ENCODE results near the gene RAI14.
A peak's percentile ranks its signal among the peaks of the same experiment; 100 is the strongest.

The RAI14 gene

GRCh38 chr5:34843497-34843896 lies 187.4 kb downstream of the RAI14 start:
- no peak overlapping the region for H3K4ac ChIP-seq (ENCODE audit: low read depth in 1 of 2, low read length in 2 of 2)
- H2BK5ac ChIP-seq (ENCODE audit: low read depth, low read length, poor library complexity, severe bottlenecking), result no peak overlapping the region
- no peak overlapping the region for H3K23ac ChIP-seq (ENCODE audit: low read length in 2 of 2)
- H2BK120ac ChIP-seq (ENCODE audit: low read depth, low read length), result no peak overlapping the region
- no peaks in the 10 kb centered on the region for H3K79me1 ChIP-seq (replicated peaks; ENCODE audit: low read length, poor library complexity, severe bottlenecking)
- no peak overlapping the region for H4K91ac ChIP-seq (ENCODE audit: low read length)
- H3K27me3 ChIP-seq (ENCODE audit: control insufficient read depth in 1 of 2, insufficient read depth in 1 of 2, low read length in 2 of 2), result no peaks in the 10 kb centered on the region
- no peak overlapping the region for H3K4me3 ChIP-seq (ENCODE audit: insufficient read depth in 1 of 2, low read depth in 1 of 2, low read length in 2 of 2)
- H2BK12ac ChIP-seq (ENCODE audit: low read length in 2 of 2), result no peak overlapping the region
- H3K18ac ChIP-seq (ENCODE audit: low read depth in 1 of 2, low read length in 2 of 2), result no peak overlapping the region
- no peak overlapping the region for H2AK5ac ChIP-seq (ENCODE audit: low read length, severe bottlenecking)
- no peak overlapping the region for H3K27ac ChIP-seq (ENCODE audit: low read length, poor library complexity, severe bottlenecking)
- no peak overlapping the region for H3K14ac ChIP-seq (ENCODE audit: low read length in 2 of 2)
- no peaks in the 10 kb centered on the region for H3K36me3 ChIP-seq (ENCODE audit: control insufficient read depth in 1 of 2, insufficient read depth in 2 of 2, low read depth in 1 of 2, low read length in 2 of 2)
- no peak overlapping the region for H2BK15ac ChIP-seq (ENCODE audit: low read depth, poor library complexity, severe bottlenecking)
- peaks cover 3% of the 10 kb centered on the region for H3K4me1 ChIP-seq (ENCODE audit: control insufficient read depth, insufficient read depth, low read depth, low read length)
- no peak overlapping the region for H3K9ac ChIP-seq (ENCODE audit: low read length)
- no peak overlapping the region for H2AFZ ChIP-seq (ENCODE audit: low read depth, low read length)
- H3K4me2 ChIP-seq (ENCODE audit: low read length, poor library complexity, severe bottlenecking), result no peak overlapping the region
- no peaks in the 10 kb centered on the region for H3K9me3 ChIP-seq (ENCODE audit: control insufficient read depth, low read length)
- WGBS, result 98% methylated on average over 1 of the region's 2 CpGs
- no peak overlapping the region for H4K8ac ChIP-seq (ENCODE audit: low read length)
- DNase-seq, result no peak

- Histone ChIP-seq H3K9ac (ENCODE audit: low read length) (no peak overlapping the region), H2BK5ac (ENCODE audit: low read depth, low read length, poor library complexity, severe bottlenecking) (no peak overlapping the region), H3K27me3 (ENCODE audit: control insufficient read depth in 1 of 2, insufficient read depth in 1 of 2, low read length in 2 of 2) (no peaks in the 10 kb centered on the region), H2BK120ac (ENCODE audit: low read depth, low read length) (no peak overlapping the region), H2AFZ (ENCODE audit: low read depth, low read length) (no peak overlapping the region), H3K23ac (ENCODE audit: low read length in 2 of 2) (no peak overlapping the region), H3K4me2 (ENCODE audit: low read length, poor library complexity, severe bottlenecking) (no peak overlapping the region), H2AK5ac (ENCODE audit: low read length, severe bottlenecking) (no peak overlapping the region), H2BK15ac (ENCODE audit: low read depth, poor library complexity, severe bottlenecking) (no peak overlapping the region), H4K91ac (ENCODE audit: low read length) (no peak overlapping the region), H3K27ac (ENCODE audit: low read length, poor library complexity, severe bottlenecking) (no peak overlapping the region), H3K36me3 (ENCODE audit: control insufficient read depth in 1 of 2, insufficient read depth in 2 of 2, low read depth in 1 of 2, low read length in 2 of 2) (no peaks in the 10 kb centered on the region), H3K4me1 (ENCODE audit: control insufficient read depth, insufficient read depth, low read depth, low read length) (no peaks in the 10 kb centered on the region), H3K9me3 (ENCODE audit: control insufficient read depth, low read length) (no peaks in the 10 kb centered on the region), H4K8ac (ENCODE audit: low read length) (no peak overlapping the region), H3K4me3 (ENCODE audit: insufficient read depth in 1 of 2, low read depth in 1 of 2, low read length in 2 of 2) (no peak overlapping the region), H3K18ac (ENCODE audit: low read depth in 1 of 2, low read length in 2 of 2) (no peak overlapping the region), H3K14ac (ENCODE audit: low read length in 2 of 2) (no peak overlapping the region), H3K79me1 (replicated peaks; ENCODE audit: low read length, poor library complexity, severe bottlenecking) (no peaks in the 10 kb centered on the region), H3K4ac (ENCODE audit: low read depth in 1 of 2, low read length in 2 of 2) (no peak overlapping the region), H2BK12ac (ENCODE audit: low read length in 2 of 2) (no peak overlapping the region)
- 100% methylated on average over 1 of the region's 3 CpGs for WGBS
- DNase-seq, result no peak
These were observed 188.0 kb downstream of the RAI14 start for GRCh38 chr5:34844106-34844505.

- Histone ChIP-seq H3K4me3 (ENCODE audit: insufficient read depth in 1 of 2, low read depth in 1 of 2, low read length in 2 of 2) (no peak overlapping the region), H2BK5ac (ENCODE audit: low read depth, low read length, poor library complexity, severe bottlenecking) (no peak overlapping the region), H3K27ac (ENCODE audit: low read length, poor library complexity, severe bottlenecking) (peak overlapping the region; percentile 8), H2BK12ac (ENCODE audit: low read length in 2 of 2) (no peak overlapping the region), H3K27me3 (ENCODE audit: control insufficient read depth in 1 of 2, insufficient read depth in 1 of 2, low read length in 2 of 2) (no peaks in the 10 kb centered on the region), H3K9me3 (ENCODE audit: control insufficient read depth, low read length) (no peaks in the 10 kb centered on the region), H2BK15ac (ENCODE audit: low read depth, poor library complexity, severe bottlenecking) (no peak overlapping the region), H3K4me2 (ENCODE audit: low read length, poor library complexity, severe bottlenecking) (no peak overlapping the region), H2AK5ac (ENCODE audit: low read length, severe bottlenecking) (no peak overlapping the region), H2BK120ac (ENCODE audit: low read depth, low read length) (no peak overlapping the region), H3K4me1 (ENCODE audit: control insufficient read depth, insufficient read depth, low read depth, low read length) (no peaks in the 10 kb centered on the region), H3K4ac (ENCODE audit: low read depth in 1 of 2, low read length in 2 of 2) (no peak overlapping the region), H2AFZ (ENCODE audit: low read depth, low read length) (no peak overlapping the region), H3K36me3 (ENCODE audit: control insufficient read depth in 1 of 2, insufficient read depth in 2 of 2, low read depth in 1 of 2, low read length in 2 of 2) (no peaks in the 10 kb centered on the region), H4K8ac (ENCODE audit: low read length) (no peak overlapping the region), H3K9ac (ENCODE audit: low read length) (no peak overlapping the region), H3K14ac (ENCODE audit: low read length in 2 of 2) (no peak overlapping the region), H3K18ac (ENCODE audit: low read depth in 1 of 2, low read length in 2 of 2) (no peak overlapping the region), H3K79me1 (replicated peaks; ENCODE audit: low read length, poor library complexity, severe bottlenecking) (no peaks in the 10 kb centered on the region), H3K23ac (ENCODE audit: low read length in 2 of 2) (no peak overlapping the region), H4K91ac (ENCODE audit: low read length) (no peak overlapping the region)
- DNase-seq, result no peak
- WGBS, result 90% methylated on average over 3 of the region's 4 CpGs
These were observed 188.9 kb downstream of the RAI14 start for GRCh38 chr5:34844999-34845398.

- Histone ChIP-seq H2BK15ac (ENCODE audit: low read depth, poor library complexity, severe bottlenecking) (no peak overlapping the region), H2BK5ac (ENCODE audit: low read depth, low read length, poor library complexity, severe bottlenecking) (no peak overlapping the region), H3K4me3 (ENCODE audit: insufficient read depth in 1 of 2, low read depth in 1 of 2, low read length in 2 of 2) (no peak overlapping the region), H2BK120ac (ENCODE audit: low read depth, low read length) (no peak overlapping the region), H3K9me3 (ENCODE audit: control insufficient read depth, low read length) (no peaks in the 10 kb centered on the region), H3K36me3 (ENCODE audit: control insufficient read depth in 1 of 2, insufficient read depth in 2 of 2, low read depth in 1 of 2, low read length in 2 of 2) (no peaks in the 10 kb centered on the region), H3K79me1 (replicated peaks; ENCODE audit: low read length, poor library complexity, severe bottlenecking) (no peaks in the 10 kb centered on the region), H3K4ac (ENCODE audit: low read depth in 1 of 2, low read length in 2 of 2) (no peak overlapping the region), H2BK12ac (ENCODE audit: low read length in 2 of 2) (no peak overlapping the region), H3K27me3 (ENCODE audit: control insufficient read depth in 1 of 2, insufficient read depth in 1 of 2, low read length in 2 of 2) (no peaks in the 10 kb centered on the region), H3K9ac (ENCODE audit: low read length) (no peak overlapping the region), H3K4me1 (ENCODE audit: control insufficient read depth, insufficient read depth, low read depth, low read length) (no peaks in the 10 kb centered on the region), H2AK5ac (ENCODE audit: low read length, severe bottlenecking) (no peak overlapping the region), H3K27ac (ENCODE audit: low read length, poor library complexity, severe bottlenecking) (no peak overlapping the region), H3K23ac (ENCODE audit: low read length in 2 of 2) (no peak overlapping the region), H4K8ac (ENCODE audit: low read length) (no peak overlapping the region), H3K14ac (ENCODE audit: low read length in 2 of 2) (no peak overlapping the region), H4K91ac (ENCODE audit: low read length) (no peak overlapping the region), H3K18ac (ENCODE audit: low read depth in 1 of 2, low read length in 2 of 2) (no peak overlapping the region), H3K4me2 (ENCODE audit: low read length, poor library complexity, severe bottlenecking) (no peak overlapping the region), H2AFZ (ENCODE audit: low read depth, low read length) (no peak overlapping the region)
- no peak for DNase-seq
These were observed 190.9 kb downstream of the RAI14 start for GRCh38 chr5:34847056-34847455.
